T-helper 1 cell treated with Interleukin-12 subunit alpha and Interleukin-12 subunit beta and Interleukin-4 antibody, amounts not matched to agents 30 ng/mL and 1 ng/mL, for 36 hours (primary cell): ENCODE results near the gene RIMBP3B. TPM values are rescaled to one million over a fixed set of nuclear protein-coding genes. Genes with fewer than 3 reads are reported as not detected.
"Not testable (repeated sequence)": the region's sequence is repeated elsewhere in the genome, so short reads cannot be mapped to it uniquely, and the experiment has no call there.

Source experiments
- intact Hi-C: fragments of 100-400 bp; cut with micrococcal nuclease; formaldehyde crosslinking; loops from one replicate; pipeline ENCODE4 v1.15.1; 2024
- total RNA-seq: library from RNA; stranded (reverse); gene quantifications from 2 replicates; pipeline ENCODE4 v1.2.3, GENCODE V29; 2022

The RIMBP3B gene
- total RNA-seq, 1 donor from 2014 or later = 0.22 TPM

DNA sequence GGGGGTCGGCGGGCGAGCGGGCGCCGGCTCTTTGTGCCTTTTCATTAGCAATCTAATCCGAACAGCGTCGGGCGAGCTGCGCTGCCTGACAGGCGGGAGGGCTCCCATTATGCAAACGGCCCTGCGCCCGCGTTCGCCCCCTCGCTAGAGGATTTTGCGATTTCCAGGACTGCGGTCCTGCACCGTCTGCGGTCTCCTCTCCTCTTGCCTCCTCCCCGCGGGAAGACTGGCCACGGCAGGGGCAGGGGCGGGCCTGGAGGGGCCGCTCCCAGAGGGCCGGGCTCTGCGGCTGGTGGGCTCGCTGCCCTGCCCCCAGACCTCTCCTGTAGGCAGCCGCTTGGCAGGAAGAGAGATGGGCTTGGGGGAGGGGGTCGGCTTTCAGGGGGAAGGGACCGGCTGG is 34.3 kb downstream of the RIMBP3B start:
- intact Hi-C loops = not testable (repeated sequence)

DNA sequence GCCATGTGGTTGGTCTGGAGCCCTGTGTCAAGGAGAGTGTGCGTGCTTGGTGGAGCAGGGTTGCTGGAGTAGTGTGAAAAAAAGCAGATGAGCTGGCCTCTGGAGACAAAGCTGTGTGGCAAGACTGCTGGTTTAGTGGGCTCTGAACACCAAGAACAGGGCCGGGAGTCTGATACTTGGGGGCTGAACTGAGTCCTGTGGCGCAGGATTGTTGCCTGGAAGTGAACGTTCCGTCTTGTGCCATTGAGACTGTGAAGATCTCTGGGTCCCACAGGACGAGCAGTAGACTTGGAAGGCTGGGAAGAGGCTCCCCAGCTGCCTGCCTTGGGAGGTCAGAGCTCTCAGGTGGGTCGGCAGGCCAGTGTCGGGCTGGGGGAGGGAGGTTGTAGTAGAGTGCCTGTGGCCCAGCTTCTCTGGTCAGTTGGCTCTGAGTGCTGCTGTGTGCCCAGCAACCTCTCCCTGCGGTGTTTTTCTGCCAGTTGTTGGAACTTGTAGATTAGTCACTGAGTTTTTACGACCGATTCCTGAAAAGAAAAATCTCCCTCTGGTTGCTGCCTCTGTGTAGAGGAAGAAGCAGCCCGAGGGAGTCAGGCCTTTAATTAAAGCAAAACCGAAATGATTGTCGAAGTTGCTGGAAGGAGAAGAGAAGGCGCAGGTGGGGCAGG is 35.6 kb downstream of the RIMBP3B start:
- intact Hi-C loops = not testable (repeated sequence)

DNA sequence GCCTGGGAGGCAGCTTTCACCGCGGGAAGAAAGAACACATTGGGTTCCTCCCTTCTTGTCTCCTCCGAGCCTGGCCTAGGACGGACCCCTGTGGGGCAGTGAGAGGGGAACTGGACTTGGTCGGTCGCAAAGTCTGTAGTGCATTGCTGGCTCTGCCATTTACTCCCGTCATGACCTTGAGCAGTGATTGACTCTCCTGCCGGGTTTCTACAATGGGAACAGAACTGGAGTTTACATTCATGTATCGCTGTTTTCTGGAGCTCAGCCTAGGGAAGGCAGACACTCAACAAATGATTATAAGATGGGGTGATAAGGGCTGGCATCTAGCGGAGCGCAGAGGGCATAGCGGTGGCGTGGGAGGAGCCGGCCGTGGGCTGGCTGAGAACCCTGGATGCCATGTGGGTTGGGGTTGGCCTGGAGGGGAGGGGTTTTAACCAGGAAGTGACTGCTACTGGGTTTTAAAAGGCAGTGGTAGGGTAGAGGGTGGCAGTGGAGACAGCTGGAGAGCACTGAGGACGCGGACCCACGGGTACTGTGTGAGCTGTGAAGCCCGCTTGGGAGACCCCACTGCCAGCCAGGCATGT is 36.7 kb downstream of the RIMBP3B start:
- intact Hi-C loops = not testable (repeated sequence)

DNA sequence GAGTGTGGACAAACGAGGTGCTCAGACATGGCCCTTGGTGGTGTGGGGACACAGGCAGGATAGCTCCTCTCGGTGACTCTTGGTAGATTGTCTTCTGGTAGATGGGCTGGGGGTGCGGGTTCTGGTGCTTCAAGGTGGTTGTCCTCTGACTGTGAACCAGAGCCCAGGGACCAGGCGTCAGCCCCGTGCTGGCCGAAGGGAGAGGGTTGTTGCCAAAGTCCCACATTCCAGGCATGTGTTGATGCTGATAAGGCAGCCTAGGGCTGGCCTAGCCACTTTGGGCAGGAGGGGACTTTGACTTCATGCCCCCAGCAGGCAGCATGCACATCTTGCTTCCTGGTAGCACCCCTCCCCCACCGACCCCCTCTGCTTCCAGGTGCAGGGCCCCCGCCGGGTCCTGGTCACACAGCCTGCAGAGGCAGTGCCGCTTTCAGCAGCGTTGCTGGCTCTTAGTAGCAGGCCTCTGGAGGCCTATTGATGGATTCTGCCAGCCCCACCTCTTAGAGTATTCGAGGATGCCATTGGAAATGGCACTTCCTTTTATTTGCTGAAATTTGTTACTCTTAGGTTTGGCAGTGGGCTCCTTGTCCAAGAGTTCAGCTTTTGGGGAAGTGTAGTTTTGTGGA is 40.6 kb downstream of the RIMBP3B start:
- intact Hi-C loops = not testable (repeated sequence)

DNA sequence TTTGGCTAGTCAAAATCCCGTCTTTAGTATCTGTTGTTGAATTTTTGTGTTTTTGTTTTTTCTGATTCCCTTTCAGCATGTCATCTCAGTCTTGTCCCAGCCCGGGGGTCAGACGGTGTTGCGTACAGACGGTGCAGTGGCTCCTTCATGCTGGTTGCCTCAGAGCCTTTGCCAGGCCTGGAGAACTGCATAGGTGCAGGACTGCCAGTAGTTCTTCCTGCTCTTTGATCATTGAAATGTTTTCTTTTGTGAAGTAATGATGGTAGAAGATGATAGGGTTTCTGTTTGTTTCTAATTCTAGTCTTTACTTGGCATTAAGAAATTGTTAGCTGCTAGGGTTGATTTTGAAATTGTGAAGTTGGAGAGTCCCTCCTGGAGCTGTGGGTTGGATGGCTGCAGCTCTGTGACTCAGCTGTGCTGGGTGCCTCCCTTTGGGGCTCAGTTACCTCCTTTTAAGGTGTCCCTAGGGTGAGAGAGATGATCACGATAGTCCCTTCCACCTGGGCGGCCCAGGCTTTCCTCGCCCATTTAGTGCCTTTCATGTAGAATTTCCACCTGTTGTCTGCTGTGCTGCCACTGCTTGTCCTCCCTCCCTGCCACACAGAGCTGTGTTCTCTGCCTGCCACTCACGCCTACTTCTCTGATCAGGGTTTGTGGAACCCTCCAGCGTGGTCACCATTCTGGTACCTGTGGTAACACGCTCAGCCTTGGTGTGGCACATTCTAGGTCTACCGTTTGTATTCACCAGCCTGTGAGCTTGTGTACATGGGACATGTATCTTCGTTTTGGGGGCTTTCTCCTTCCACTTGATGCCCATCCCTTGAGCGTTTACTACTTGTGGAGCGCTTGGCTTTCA is 51.1 kb downstream of the RIMBP3B start:
- intact Hi-C loops = not testable (repeated sequence)

DNA sequence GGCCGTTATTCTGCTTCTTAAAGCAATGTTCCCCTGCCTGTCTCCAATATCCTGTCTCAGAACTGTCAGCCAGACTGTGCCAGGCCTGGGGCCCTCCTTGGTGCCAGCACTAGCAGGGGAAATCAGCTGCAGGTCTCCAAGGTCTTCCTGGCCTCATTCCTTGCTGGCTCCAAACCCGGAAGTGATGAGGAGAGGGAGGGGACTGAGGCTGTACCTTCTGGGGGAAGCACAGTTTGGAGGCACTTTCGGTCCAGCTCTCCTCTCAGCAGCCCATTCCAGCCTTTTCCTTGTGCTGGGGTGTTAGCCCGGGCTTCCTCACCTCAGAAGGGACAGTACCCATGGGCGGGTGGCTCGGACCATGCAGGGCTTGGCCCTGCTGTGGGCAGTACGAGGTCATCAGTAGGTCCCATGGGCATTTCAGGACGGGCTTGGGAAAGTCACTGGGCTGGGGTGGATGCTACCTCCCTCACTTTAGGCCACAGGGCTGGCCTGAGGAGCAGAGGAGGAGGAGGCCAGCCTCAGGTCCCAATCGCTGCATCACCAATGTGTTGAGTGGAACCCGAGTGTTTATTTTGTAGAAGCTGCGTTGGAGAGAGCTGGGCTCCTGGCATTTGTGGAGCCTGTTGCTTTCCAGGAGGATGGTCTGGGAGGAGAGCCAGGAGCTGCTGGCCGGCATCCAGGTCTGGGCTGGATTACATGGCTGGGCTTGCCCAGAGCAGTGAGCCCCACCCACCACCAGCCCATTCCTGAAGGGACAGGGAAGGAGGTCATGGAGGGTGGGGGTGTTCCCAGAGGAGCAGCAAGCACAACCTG is 52.7 kb downstream of the RIMBP3B start:
- intact Hi-C loops = not testable (repeated sequence)

DNA sequence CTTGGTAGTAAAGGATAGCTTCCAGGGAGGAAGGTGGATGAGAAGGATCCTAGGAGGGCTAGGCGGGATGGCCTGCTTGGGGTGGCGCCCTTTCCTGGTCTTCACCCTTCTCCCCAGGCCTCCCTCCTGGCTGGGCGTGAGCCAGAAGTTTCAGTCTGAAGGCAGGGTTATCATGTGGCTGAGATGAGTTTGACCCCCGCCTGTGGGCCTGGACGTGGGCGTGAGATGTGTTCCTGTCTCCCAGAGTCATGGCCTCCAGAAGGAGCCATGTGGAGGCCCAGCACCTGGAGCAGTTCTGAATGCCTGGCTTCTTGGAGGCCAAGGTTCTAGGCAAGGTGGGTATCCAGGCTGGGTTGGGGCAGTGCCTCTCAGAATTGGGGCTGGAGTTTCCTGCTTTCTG is 54.5 kb downstream of the RIMBP3B start:
- intact Hi-C loops = not testable (repeated sequence)

Other genes starting within 250 kb of the RIMBP3B start
- 4.5 and 5.0 TPM in 2 replicates for gene HIC2, start 33.6 kb downstream of the RIMBP3B start, total RNA-seq
- gene TMEM191C, start 83.6 kb downstream of the RIMBP3B start, total RNA-seq = 0.59 and 1.7 TPM in 2 replicates
- 0.47 and 0.68 TPM in 2 replicates for gene RIMBP3C, start 167.7 kb downstream of the RIMBP3B start, total RNA-seq
- 60.7 and 63.1 TPM in 2 replicates for gene UBE2L3, start 184.0 kb downstream of the RIMBP3B start, total RNA-seq
- gene YDJC, start 246.3 kb downstream of the RIMBP3B start, total RNA-seq = 34.8 and 35.0 TPM in 2 replicates
- 0.61 and 0.81 TPM in 2 replicates for gene CCDC116, start 249.0 kb downstream of the RIMBP3B start, total RNA-seq